Measurements from ENCODE around the gene SIAH3.
"Not testable (repeated sequence)": the region's sequence is repeated elsewhere in the genome, so short reads cannot be mapped to it uniquely, and the experiment has no call there.

Gene SIAH3

DNA sequence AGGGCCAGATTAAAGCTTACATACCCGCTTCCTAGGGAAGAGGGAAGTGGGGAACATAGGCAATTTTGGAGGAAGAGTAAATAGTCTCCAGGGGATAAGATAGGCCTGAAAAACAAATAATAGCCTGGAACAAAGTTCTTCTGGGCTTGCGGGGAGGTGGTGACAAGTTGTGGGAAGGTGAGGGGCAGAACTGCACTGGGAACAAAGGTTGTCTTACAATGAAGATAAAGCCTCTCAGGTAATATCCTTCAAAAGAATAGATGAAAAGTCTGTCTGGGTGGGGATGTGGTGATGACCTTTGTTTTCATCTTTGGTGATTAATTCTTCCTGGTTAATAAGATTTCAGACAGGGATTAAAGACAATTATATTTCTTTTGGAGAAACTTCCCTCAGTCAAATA lies 80.7 kb downstream of the SIAH3 start:
- H3K27me3 ChIP-seq (ENCODE audit: insufficient read depth, low read length), result no peaks in the 10 kb centered on the region
- H4K20me1 ChIP-seq (ENCODE audit: insufficient read depth, low read length), result no peaks in the 10 kb centered on the region
- no peaks in the 10 kb centered on the region for H3K79me2 ChIP-seq (ENCODE audit: insufficient read depth, low read length)
- H3K9me3 ChIP-seq (ENCODE audit: low read length), result no peaks in the 10 kb centered on the region
- no peaks in the 10 kb centered on the region for H3K4me1 ChIP-seq (ENCODE audit: insufficient read depth, low read length, severe bottlenecking)
- no peaks in the 10 kb centered on the region for H3F3A ChIP-seq (ENCODE audit: insufficient read depth, low read length)
- H3K4me3 ChIP-seq (ENCODE audit: low read depth, low read length, poor library complexity, severe bottlenecking), result no peak overlapping the region
- H3K9ac ChIP-seq (ENCODE audit: low read length), result no peak overlapping the region
- TF ChIP-seq EZH2 (IDR thresholded peaks at IDR 0.05; ENCODE audit: borderline replicate concordance, low read length), result no peak
- no peaks in the 10 kb centered on the region for H3K9me2 ChIP-seq (ENCODE audit: low read depth, low read length)
- H3K36me3 ChIP-seq (ENCODE audit: insufficient read depth, low read length), result no peaks in the 10 kb centered on the region
- H2AFZ ChIP-seq (ENCODE audit: low read length), result no peak overlapping the region
- no peak overlapping the region for H3K27ac ChIP-seq (ENCODE audit: low read depth, low read length, poor library complexity, severe bottlenecking)
- H3K4me2 ChIP-seq (ENCODE audit: low read length), result no peak overlapping the region

DNA sequence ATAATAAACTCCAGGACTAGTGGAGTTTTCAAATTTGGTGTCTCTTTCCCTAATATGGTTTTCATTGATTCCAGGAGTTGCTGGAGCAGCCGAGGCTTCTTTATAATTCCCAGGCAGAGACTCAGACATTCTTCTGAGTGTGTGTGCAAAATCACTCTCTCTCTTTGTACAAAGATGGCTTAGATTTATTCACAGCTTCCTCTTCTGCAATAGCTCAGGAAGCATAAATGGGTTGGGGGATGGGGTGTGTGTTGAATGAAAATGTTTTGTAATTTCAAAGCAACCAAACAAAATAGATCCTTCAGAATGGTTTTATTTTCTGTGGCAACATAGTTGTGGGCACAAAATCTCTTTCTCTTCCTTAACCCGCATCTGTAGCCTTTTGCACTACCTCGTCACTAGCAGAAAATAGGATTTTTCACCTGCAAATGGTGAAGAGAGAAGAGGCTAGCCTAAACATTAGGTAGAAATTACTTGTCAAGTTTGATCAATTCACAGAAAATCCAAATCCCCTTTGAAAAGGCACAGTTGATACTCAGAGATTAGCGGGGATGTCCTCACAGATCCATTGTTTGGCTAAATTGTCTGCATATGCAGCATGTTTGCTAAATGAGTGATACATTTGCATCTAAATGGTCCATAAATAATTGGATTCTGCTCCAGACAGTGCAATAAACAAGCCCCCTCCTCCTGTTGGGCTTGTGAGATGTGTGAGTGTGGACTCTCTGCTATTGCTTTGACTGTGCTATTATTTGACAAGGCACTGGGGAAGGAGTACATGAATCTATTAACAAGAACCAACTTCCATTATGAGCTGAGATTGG lies 82.7 kb downstream of the SIAH3 start:
- no peaks in the 10 kb centered on the region for H3K36me3 ChIP-seq (ENCODE audit: insufficient read depth, low read length)

DNA sequence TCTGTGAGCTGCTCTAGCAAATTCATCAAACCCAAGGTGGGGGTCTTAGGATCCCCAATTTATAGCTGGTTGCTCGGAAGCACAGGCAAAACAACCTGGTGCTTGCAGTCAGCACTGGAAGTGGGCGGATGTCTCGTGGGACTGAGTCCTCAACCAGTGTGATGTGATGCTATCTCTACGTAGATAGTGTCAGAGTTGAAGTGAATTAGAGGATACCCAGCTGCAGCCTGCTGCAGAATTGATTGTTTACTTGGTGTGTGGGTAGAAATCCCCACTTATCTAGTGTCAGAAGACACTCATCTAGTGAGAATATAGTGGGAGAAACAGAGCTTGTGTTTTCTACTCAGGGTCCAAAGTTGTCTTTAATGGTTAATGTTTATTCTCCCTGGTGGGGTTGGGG lies 86.1 kb downstream of the SIAH3 start:
- no peaks in the 10 kb centered on the region for H3K79me2 ChIP-seq (ENCODE audit: insufficient read depth, low read length)
- H3K4me2 ChIP-seq (ENCODE audit: low read length), result no peak overlapping the region
- no peak overlapping the region for H3K4me3 ChIP-seq (ENCODE audit: low read depth, low read length, poor library complexity, severe bottlenecking)
- no peaks in the 10 kb centered on the region for H3K36me3 ChIP-seq (ENCODE audit: insufficient read depth, low read length)
- H3F3A ChIP-seq (ENCODE audit: insufficient read depth, low read length), result no peaks in the 10 kb centered on the region
- TF ChIP-seq, protein P1, sequence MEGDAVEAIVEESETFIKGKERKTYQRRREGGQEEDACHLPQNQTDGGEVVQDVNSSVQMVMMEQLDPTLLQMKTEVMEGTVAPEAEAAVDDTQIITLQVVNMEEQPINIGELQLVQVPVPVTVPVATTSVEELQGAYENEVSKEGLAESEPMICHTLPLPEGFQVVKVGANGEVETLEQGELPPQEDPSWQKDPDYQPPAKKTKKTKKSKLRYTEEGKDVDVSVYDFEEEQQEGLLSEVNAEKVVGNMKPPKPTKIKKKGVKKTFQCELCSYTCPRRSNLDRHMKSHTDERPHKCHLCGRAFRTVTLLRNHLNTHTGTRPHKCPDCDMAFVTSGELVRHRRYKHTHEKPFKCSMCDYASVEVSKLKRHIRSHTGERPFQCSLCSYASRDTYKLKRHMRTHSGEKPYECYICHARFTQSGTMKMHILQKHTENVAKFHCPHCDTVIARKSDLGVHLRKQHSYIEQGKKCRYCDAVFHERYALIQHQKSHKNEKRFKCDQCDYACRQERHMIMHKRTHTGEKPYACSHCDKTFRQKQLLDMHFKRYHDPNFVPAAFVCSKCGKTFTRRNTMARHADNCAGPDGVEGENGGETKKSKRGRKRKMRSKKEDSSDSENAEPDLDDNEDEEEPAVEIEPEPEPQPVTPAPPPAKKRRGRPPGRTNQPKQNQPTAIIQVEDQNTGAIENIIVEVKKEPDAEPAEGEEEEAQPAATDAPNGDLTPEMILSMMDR (IDR thresholded peaks at IDR 0.05; ENCODE audit: low read length), result no peak
- TF ChIP-seq EZH2 (IDR thresholded peaks at IDR 0.05; ENCODE audit: borderline replicate concordance, low read length), result no peak
- no peaks in the 10 kb centered on the region for H3K9me3 ChIP-seq (ENCODE audit: low read length)
- no peaks in the 10 kb centered on the region for H4K20me1 ChIP-seq (ENCODE audit: insufficient read depth, low read length)
- no peak overlapping the region for H3K9ac ChIP-seq (ENCODE audit: low read length)
- no peaks in the 10 kb centered on the region for H3K27me3 ChIP-seq (ENCODE audit: insufficient read depth, low read length)
- H3K4me1 ChIP-seq (ENCODE audit: insufficient read depth, low read length, severe bottlenecking), result no peaks in the 10 kb centered on the region
- H3K9me2 ChIP-seq (ENCODE audit: low read depth, low read length), result no peaks in the 10 kb centered on the region
- no peak overlapping the region for H3K27ac ChIP-seq (ENCODE audit: low read depth, low read length, poor library complexity, severe bottlenecking)
- H2AFZ ChIP-seq (ENCODE audit: low read length), result no peak overlapping the region

More for the DNA sequence above, 82.7 kb downstream of the SIAH3 start:
- no peak overlapping the region for H3K9ac ChIP-seq (ENCODE audit: low read length)
- no peak overlapping the region for H2AFZ ChIP-seq (ENCODE audit: low read length)
- H3K79me2 ChIP-seq (ENCODE audit: insufficient read depth, low read length), result no peaks in the 10 kb centered on the region
- H4K20me1 ChIP-seq (ENCODE audit: insufficient read depth, low read length), result no peaks in the 10 kb centered on the region
- no peak overlapping the region for H3K27ac ChIP-seq (ENCODE audit: low read depth, low read length, poor library complexity, severe bottlenecking)
- H3K9me2 ChIP-seq (ENCODE audit: low read depth, low read length), result no peaks in the 10 kb centered on the region
- TF ChIP-seq EZH2 (IDR thresholded peaks at IDR 0.05; ENCODE audit: borderline replicate concordance, low read length), result no peak
- TF ChIP-seq, protein P1 (IDR thresholded peaks at IDR 0.05; ENCODE audit: low read length), result no peak
- no peak overlapping the region for H3K4me2 ChIP-seq (ENCODE audit: low read length)
- no peaks in the 10 kb centered on the region for H3K27me3 ChIP-seq (ENCODE audit: insufficient read depth, low read length)
- no peaks in the 10 kb centered on the region for H3K9me3 ChIP-seq (ENCODE audit: low read length)
- H3K4me1 ChIP-seq (ENCODE audit: insufficient read depth, low read length, severe bottlenecking), result no peaks in the 10 kb centered on the region
- H3F3A ChIP-seq (ENCODE audit: insufficient read depth, low read length), result no peaks in the 10 kb centered on the region
- H3K4me3 ChIP-seq (ENCODE audit: low read depth, low read length, poor library complexity, severe bottlenecking), result no peak overlapping the region

DNA sequence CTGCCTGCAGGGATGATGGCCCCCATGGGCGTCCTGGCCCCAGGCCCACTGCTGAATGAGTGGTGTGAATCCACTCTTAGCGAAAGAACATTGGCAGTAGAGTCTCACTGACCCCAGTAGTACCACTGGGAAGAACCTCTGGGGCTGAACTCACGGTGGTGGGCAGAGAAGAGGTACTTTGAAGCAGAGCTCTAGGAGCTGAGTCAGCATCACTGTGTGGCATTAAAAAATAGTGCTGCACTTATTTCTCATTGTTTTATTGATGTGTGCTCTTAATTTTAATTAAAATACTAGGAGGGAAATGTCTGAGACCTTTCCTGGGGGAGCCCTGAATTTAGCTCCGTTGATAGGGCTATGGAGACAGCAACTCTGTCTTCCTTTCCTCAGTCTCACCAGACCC lies 88.1 kb downstream of the SIAH3 start:
- H2AFZ ChIP-seq (ENCODE audit: low read length), result no peak overlapping the region
- no peak for TF ChIP-seq EZH2 (IDR thresholded peaks at IDR 0.05; ENCODE audit: borderline replicate concordance, low read length)
- TF ChIP-seq, protein P1 (IDR thresholded peaks at IDR 0.05; ENCODE audit: low read length), result no peak
- no peaks in the 10 kb centered on the region for H3K36me3 ChIP-seq (ENCODE audit: insufficient read depth, low read length)
- H3K9me2 ChIP-seq (ENCODE audit: low read depth, low read length), result no peaks in the 10 kb centered on the region
- no peak overlapping the region for H3K4me2 ChIP-seq (ENCODE audit: low read length)
- no peak overlapping the region for H3K9ac ChIP-seq (ENCODE audit: low read length)
- H3K27ac ChIP-seq (ENCODE audit: low read depth, low read length, poor library complexity, severe bottlenecking), result no peak overlapping the region
- H3K27me3 ChIP-seq (ENCODE audit: insufficient read depth, low read length), result no peaks in the 10 kb centered on the region
- H3K4me3 ChIP-seq (ENCODE audit: low read depth, low read length, poor library complexity, severe bottlenecking), result no peak overlapping the region
- H3K9me3 ChIP-seq (ENCODE audit: low read length), result no peaks in the 10 kb centered on the region
- H3F3A ChIP-seq (ENCODE audit: insufficient read depth, low read length), result no peaks in the 10 kb centered on the region
- H3K79me2 ChIP-seq (ENCODE audit: insufficient read depth, low read length), result no peaks in the 10 kb centered on the region
- no peaks in the 10 kb centered on the region for H3K4me1 ChIP-seq (ENCODE audit: insufficient read depth, low read length, severe bottlenecking)
- H4K20me1 ChIP-seq (ENCODE audit: insufficient read depth, low read length), result no peaks in the 10 kb centered on the region

DNA sequence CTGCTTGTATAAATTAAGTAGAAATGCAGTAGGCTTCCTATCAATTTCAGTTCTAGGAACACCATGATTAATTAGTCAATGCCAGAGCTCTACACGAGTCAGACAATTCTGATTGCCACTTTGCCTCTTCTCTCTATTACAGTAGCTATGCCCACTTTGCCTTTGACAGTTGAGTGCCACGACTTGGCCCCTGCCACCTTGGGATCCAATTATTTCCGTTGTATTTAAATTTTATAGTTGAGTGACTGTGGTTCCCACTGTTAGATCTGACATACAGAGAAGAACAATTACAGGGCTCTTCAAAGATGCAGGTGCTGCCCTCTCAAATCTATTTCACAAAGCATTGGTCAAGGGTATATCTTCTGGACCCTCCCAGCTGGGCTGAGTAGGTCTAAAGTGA lies 94.0 kb downstream of the SIAH3 start:
- H3F3A ChIP-seq (ENCODE audit: insufficient read depth, low read length); H3K9me3 ChIP-seq (ENCODE audit: low read length); H3K9me2 ChIP-seq (ENCODE audit: low read depth, low read length); H2AFZ ChIP-seq (ENCODE audit: low read length); H3K4me3 ChIP-seq (ENCODE audit: low read depth, low read length, poor library complexity, severe bottlenecking); H3K4me2 ChIP-seq (ENCODE audit: low read length); H3K79me2 ChIP-seq (ENCODE audit: insufficient read depth, low read length); H3K27me3 ChIP-seq (ENCODE audit: insufficient read depth, low read length); H3K27ac ChIP-seq (ENCODE audit: low read depth, low read length, poor library complexity, severe bottlenecking); H3K4me1 ChIP-seq (ENCODE audit: insufficient read depth, low read length, severe bottlenecking); H3K36me3 ChIP-seq (ENCODE audit: insufficient read depth, low read length); H4K20me1 ChIP-seq (ENCODE audit: insufficient read depth, low read length); H3K9ac ChIP-seq (ENCODE audit: low read length): not testable (repeated sequence)
